HL-60/S4 (cell line): ENCODE results near the gene INSM2.

Experiments used
- in situ Hi-C: fragments of 300-500 bp; cut with MboI; formaldehyde crosslinking; loops from 2 replicates; pipeline ENCODE4 v1.14.3; 2022; ENCODE audit warnings: low sequenced_read_pairs

The INSM2 gene

GRCh38 chr14:35543006-35543405, 9.0 kb downstream of the INSM2 start:
- in situ Hi-C loops: no loop called here

- in situ Hi-C loops: no loop called here
Observed at GRCh38 chr14:35549551-35549950, 15.6 kb downstream of the INSM2 start.

DNA sequence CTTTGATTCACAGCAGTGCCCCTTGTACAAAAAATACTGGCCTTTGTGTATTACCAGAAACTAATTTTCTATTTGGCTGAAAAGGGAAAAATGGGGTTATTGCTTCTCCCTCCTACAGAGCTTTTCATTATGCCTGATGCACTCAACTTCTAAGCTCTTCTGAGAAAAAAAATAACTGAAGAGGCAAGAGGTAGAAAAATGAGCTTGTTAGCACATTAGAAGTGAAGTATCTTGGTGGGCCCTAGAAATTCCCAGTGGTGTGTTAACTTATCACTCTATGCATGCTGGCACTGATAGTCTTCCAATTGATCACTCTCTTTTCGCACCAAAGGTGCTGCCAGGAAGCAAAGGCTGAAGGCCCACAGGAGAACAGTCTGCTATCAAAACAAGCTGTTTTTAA, 17.1 kb downstream of the INSM2 start:
- in situ Hi-C loops: no loop called here

- in situ Hi-C loops: no loop called here
Observed at GRCh38 chr14:35553808-35554207, 19.8 kb downstream of the INSM2 start.

DNA sequence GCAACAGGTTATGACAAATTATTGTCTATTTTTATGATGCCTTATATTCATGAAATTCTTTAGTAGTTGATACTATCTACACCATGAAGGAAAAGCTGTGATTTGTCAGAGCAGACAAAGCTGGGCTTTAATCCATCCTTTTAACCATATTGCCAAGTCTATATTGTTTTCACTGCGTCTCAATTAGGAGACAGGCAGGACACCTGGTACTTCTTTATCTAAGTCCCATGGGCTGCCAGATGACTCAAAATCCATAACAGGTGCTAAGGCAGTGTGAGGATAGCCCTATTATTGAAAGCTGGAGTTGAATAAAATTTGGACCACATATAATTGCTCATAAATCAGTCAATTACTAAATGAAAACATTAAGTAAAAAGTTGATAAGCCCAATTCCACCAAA, 22.6 kb downstream of the INSM2 start:
- in situ Hi-C loops: no loop called here

DNA sequence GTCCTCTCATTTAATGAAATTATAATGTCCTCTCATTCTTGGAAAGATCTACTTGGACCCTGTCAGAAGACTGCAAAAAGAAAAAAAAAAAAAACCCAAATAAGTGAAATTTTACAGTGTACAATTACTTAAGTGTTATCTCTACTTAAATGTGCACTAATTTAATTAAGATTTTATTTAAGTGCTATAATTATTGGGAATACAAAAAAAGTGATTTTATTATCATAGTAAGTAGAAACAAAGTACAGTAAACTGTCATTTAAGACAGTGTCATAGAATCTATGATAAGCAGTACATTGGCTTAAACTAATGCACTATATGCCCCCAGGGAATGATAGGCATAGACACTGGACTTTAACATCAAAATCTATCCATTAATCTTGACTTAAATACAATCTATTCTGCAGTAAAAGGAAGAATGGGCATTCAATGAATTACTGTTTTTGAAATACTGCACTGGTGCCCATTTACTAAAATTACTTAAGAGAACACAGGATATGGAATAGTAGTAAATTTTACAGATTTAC, 23.3 kb downstream of the INSM2 start:
- in situ Hi-C loops: no loop called here

GRCh38 chr14:35558680-35559079, 24.7 kb downstream of the INSM2 start:
- in situ Hi-C loops: no loop called here

DNA sequence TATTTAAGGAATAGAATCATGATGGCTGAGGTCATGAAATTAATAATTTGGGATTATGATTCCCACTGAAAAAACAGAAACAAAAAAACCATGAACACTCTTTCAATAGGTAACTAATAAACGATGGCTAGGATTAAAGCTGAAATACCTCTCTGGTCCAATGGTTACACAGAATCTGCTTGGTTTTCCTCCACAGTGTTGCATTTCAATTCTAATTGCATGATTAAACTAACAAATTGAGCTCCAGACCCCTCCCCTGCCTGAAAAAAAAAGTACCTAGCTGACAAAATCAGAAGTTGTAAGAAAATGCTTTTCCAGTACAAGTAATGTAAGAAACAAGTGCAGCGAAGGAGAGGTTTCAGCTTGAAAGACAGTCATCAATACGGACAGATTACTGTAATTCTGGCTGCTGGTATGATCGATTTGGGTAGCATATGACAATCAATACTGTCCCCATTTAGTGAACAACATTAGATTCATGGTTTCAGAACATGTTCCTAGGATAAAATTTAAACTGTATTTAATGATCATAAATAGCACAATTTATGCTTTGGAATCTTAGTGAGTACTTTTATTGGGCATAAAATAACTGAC, 32.0 kb downstream of the INSM2 start:
- in situ Hi-C loops: no loop called here

DNA sequence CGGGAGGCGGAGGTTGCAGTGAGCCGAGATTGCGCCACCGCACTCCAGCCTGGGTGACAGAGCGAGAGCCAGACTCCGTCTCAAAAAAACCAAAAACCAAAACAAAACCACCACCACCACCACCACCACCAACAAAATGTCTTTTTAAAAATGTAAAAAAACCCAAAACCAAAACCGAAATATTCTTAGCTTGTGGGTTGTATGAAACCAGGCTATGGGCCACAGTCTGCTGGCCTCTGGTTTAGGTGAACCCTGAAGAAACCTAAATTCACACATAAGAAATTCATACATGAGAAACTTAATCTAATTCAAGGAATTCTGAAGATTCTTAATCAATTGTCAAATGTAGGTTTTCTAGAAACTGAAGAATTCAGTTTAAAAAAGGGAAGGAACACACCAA, 37.6 kb downstream of the INSM2 start:
- in situ Hi-C loops: no loop called here

DNA sequence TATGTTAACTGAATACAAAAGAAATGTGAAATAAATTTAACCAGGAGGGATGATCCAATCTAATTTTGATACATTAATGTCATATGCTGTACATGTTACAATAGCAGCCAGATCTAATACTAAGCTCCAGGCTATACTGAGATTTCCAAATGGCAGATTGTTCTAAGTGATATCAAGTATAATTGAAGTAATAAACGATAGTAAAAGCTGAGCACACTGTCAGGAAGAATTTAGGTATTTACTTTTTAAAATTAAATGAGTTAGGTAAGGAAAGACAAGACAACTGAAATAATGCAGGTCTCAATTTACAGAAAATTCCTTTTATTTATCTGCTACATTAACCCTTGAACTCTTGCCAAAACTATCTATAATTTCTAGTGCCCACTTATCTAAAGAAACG, 39.9 kb downstream of the INSM2 start:
- in situ Hi-C loops: no loop called here

DNA sequence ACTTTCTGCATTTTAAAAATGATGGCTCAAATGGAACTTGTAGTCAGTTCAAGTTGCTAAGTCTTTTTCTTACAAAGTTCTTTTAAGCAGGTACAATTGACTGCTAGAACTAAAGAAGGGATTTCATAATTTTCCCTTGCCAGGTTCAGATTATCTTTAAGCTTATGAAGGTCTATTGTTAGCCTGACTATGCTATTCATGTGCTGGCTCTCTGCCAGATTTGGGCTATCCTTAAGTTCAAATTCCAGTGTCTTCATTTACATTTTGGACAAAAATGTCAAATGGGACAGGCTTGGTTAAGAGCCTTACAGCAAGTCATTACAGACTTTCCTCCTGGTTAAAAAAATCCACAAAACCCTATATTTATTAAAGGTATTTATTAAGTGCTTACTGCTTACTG, 42.3 kb downstream of the INSM2 start:
- in situ Hi-C loops: no loop called here

GRCh38 chr14:35576856-35577255, 42.9 kb downstream of the INSM2 start:
- in situ Hi-C loops: no loop called here

- in situ Hi-C loops: no loop called here
Observed at GRCh38 chr14:35578135-35578534, 44.2 kb downstream of the INSM2 start.

GRCh38 chr14:35578639-35579038, 44.7 kb downstream of the INSM2 start:
- in situ Hi-C loops: no loop called here
